Peyer's patch (tissue), 4 donors: Measurements from ENCODE around the gene LRRC28. TPM values are rescaled to one million over a fixed set of nuclear protein-coding genes. Genes with fewer than 3 reads are reported as not detected.

Experiments used
- DNase-seq, 3 donors: peaks; one replicate each; pipeline ENCODE4 v3.0.0-alpha.2; 2017 to 2019
- H3K27ac ChIP-seq, 4 donors: fragments of 200-600 bp; sonication (generic); one replicate each; pipeline ENCODE4 v1.5.1; 2016 to 2019
- H3K27me3 ChIP-seq, 2 donors: fragments of 200-600 bp; sonication (generic); one replicate each; pipeline ENCODE4 v1.5.1; 2019
- H3K36me3 ChIP-seq, 3 donors: fragments of 200-600 bp; sonication (generic); one replicate each; pipeline ENCODE4 v1.5.1; 2016 to 2019
- H3K4me1 ChIP-seq, 4 donors: fragments of 200-600 bp; sonication (generic); one replicate each; pipeline ENCODE4 v1.5.1; 2016 to 2019
- H3K4me3 ChIP-seq, 4 donors: fragments of 200-600 bp; sonication (generic); 1 replicate in 3 of 4; 2 replicates in 1 of 4; pipeline ENCODE4 v1.5.1; 2016 to 2019; ENCODE audit warnings: mild to moderate bottlenecking in 1 of 4
- H3K9me3 ChIP-seq, 4 donors: fragments of 200-600 bp; sonication (generic); one replicate each; pipeline ENCODE4 v1.5.1; 2016 to 2019; ENCODE audit warnings: mild to moderate bottlenecking in 1 of 4
- POLR2A ChIP-seq, 2 donors: fragments of 450-650 bp; IDR thresholded peaks; one replicate each; pipeline ENCODE4 v1.5.1; 2017; ENCODE audit warnings: antibody characterized with exemption in 2 of 2, mild to moderate bottlenecking in 2 of 2, moderate library complexity in 2 of 2
- total RNA-seq, 4 donors: library from RNA; depleted of rRNA; stranded (reverse); fragments of >200 nt; gene quantifications; one replicate each; pipeline ENCODE4 v1.1.0, GENCODE V29; 2016
- TF ChIP-seq, protein P1 (sequence below), 6 experiments: fragments of 450-650 bp in 4 of 6; fragments of 200-600 bp in 2 of 6; sonication (generic) in 1 of 6; IDR thresholded peaks; one replicate each; pipeline ENCODE4 v1.5.1; 2017 to 2019; ENCODE audit warnings: antibody characterized with exemption in 6 of 6, mild to moderate bottlenecking in 3 of 6, moderate library complexity in 1 of 6

LRRC28 gene
- total RNA-seq, 4 donors from 2014 or later: 62.7 to 197 (median 157) TPM

DNA sequence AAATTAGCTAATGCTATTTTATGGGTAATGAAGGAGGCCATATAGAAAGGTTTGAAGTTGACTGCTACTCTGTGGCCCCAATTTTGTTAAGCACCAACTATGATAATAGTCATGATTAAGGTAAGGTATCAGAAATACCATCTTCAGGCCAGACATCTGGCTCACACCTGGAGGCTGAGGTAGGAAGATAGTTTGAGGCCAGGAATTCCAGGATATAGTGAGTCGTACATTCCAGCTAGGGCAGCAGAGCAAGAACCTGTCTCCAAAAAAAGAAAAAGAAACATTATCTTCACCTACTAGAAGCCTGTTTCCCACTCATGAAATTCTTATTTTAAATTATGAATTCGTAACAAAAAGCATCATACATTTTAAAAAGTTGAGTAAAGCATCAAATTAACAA lies 64.4 kb downstream of the LRRC28 start:
- peaks cover 0 to 6% (median 0%) of the 10 kb centered on the region in 4 donors for H3K9me3 ChIP-seq
- TF ChIP-seq, protein P1, sequence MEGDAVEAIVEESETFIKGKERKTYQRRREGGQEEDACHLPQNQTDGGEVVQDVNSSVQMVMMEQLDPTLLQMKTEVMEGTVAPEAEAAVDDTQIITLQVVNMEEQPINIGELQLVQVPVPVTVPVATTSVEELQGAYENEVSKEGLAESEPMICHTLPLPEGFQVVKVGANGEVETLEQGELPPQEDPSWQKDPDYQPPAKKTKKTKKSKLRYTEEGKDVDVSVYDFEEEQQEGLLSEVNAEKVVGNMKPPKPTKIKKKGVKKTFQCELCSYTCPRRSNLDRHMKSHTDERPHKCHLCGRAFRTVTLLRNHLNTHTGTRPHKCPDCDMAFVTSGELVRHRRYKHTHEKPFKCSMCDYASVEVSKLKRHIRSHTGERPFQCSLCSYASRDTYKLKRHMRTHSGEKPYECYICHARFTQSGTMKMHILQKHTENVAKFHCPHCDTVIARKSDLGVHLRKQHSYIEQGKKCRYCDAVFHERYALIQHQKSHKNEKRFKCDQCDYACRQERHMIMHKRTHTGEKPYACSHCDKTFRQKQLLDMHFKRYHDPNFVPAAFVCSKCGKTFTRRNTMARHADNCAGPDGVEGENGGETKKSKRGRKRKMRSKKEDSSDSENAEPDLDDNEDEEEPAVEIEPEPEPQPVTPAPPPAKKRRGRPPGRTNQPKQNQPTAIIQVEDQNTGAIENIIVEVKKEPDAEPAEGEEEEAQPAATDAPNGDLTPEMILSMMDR (IDR thresholded peaks at IDR 0.05): no peak
- no peak for TF ChIP-seq POLR2A (IDR thresholded peaks at IDR 0.05)
- no peak overlapping the region for H3K27ac ChIP-seq

DNA sequence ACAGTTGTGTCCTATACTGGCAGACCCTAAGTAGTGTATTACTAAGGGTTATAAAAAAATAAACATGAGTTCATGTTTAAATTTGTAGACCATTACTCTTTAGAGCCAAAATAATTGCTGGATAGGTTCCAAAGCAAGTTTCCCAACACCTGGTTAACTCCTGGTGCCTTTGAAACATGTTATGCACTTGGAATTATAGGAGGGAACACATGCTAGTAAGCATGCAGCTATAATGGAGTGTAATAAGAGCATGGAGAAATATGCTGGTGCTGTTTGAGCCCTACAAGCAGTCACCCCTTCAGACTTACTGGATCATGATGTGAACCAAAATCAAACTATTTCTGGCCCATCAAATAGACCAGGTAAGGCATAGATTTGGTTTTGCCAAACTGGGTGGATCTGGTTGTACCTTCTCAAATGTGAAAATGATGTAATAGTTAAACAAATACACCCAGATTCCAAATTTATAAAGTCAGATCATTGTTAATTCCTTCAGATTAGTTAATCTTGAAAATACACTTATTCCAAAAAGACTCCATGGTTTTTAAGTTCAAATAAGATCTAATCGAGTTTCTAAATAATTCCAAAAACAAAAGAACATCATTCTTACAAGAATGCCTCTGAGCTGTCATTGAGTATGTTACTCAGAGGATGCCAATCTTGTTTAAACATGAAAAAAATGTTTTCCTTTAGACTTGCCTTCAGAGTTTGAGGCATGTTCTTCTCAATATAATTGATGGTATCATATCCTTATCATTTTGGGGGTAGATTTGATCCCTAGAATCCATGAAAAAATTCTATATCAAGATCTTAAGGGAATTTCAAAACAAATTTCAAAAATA lies 69.3 kb downstream of the LRRC28 start:
- Histone ChIP-seq H3K27ac (no peak overlapping the region), H3K9me3 (no peaks in the 10 kb centered on the region), H3K4me1 (no peaks in the 10 kb centered on the region), H3K4me3 (no peak overlapping the region), H3K36me3 (no peaks in the 10 kb centered on the region), H3K27me3 (no peaks in the 10 kb centered on the region)
- TF ChIP-seq POLR2A (IDR thresholded peaks at IDR 0.05): no peak
- TF ChIP-seq, protein P1 (IDR thresholded peaks at IDR 0.05): no peak
- DNase-seq: no peak

More for the DNA sequence above, 64.4 kb downstream of the LRRC28 start:
- Histone ChIP-seq H3K4me1 (no peaks in the 10 kb centered on the region), H3K4me3 (no peak overlapping the region), H3K27me3 (no peaks in the 10 kb centered on the region), H3K36me3 (no peaks in the 10 kb centered on the region)
- no peak for DNase-seq

DNA sequence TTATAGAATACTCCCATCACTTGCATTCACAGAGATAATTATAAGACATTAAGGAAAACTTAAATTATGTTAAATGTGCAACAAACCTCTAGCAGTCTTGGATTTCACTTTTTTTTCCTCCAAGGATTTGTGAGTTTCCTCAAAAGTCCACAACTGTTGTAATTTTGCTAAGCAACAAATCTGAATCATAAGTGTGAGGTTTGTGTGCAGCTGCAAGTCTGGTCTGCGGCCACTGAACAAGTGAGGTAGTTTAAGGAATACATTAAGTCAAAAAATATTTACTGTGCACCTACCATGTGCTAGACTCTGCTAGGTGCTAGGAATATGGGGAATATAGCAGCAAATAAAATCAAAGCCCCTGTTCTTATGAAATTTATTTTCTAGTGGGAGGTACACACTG lies 70.2 kb downstream of the LRRC28 start:
- H3K4me3 ChIP-seq: no peak overlapping the region
- TF ChIP-seq, protein P1 (IDR thresholded peaks at IDR 0.05): no peak
- TF ChIP-seq POLR2A (IDR thresholded peaks at IDR 0.05): no peak

DNA sequence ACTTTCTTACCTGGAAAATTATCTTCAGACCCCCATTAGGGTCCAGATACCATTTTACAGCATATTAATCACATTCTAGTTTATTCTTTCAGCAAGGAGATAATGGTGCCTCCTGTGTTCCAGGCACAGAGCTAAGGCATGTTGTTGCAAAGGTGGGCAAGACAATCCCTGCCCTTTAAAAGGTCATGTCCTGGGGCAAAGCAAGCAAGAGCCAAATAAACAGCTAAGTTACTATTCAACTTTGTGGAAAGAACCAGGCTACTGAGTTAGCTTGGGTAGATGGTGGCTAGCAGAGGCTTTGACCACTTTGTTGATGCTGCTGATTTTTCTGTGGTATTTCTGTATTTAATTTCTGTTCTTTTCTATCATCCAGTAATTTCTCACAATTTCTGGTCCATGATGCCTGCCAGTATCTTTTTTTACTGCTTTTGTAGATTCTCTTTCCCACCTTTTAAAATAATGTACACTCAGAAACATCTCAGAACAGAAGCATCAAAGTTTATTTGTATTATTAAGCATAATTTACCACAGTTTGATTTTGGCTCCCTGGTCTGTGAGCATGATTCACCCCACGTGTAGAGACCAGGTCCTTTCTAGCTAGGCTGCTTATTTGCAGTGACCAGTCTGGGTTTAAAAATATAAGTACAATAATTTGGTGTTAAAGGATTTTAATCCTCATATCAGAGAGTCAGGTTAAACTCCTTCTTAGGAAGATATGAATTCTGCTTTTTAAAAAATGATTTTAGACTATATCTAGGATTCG lies 71.5 kb downstream of the LRRC28 start:
- H3K4me3 ChIP-seq: no peak overlapping the region
- no peak for DNase-seq
- no peaks in the 10 kb centered on the region for H3K27me3 ChIP-seq
- H3K9me3 ChIP-seq: no peaks in the 10 kb centered on the region
- H3K27ac ChIP-seq: no peak overlapping the region
- no peaks in the 10 kb centered on the region for H3K4me1 ChIP-seq
- TF ChIP-seq, protein P1 (IDR thresholded peaks at IDR 0.05): no peak
- no peak for TF ChIP-seq POLR2A (IDR thresholded peaks at IDR 0.05)
- no peaks in the 10 kb centered on the region for H3K36me3 ChIP-seq

More for the DNA sequence above, 70.2 kb downstream of the LRRC28 start:
- Histone ChIP-seq H3K9me3 (no peaks in the 10 kb centered on the region), H3K27ac (no peak overlapping the region), H3K36me3 (no peaks in the 10 kb centered on the region), H3K27me3 (no peaks in the 10 kb centered on the region), H3K4me1 (no peaks in the 10 kb centered on the region)
- DNase-seq: no peak

DNA sequence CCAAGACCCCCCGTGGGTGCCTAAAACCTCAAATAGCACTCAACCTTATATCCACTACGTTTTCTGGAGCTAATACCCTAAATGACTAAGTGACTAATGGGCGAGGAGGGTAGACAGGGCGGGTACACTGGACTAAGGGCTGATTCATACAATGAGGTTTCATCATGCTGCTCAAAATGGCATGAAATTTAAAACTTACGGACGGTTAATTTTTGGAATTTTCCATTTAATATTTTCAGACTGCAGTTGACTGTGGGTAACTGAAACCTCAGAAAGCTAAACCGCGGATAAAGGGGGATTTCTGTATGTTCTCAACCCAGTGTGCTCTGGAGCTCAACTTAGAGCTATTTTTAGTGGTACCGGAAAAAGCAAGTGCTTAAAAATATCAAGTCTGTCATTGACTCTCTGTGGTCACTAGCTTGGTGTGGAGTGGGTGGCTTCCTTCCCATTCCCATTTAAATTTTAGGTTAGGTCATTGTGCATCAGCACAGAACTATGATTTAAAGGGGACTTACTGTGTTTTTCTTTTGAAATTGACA lies 72.9 kb downstream of the LRRC28 start:
- TF ChIP-seq, protein P1 (IDR thresholded peaks at IDR 0.05): no peak
- TF ChIP-seq POLR2A (IDR thresholded peaks at IDR 0.05): no peak
- Histone ChIP-seq H3K4me3 (no peak overlapping the region), H3K4me1 (no peaks in the 10 kb centered on the region), H3K27ac (no peak overlapping the region), H3K9me3 (no peaks in the 10 kb centered on the region), H3K36me3 (no peaks in the 10 kb centered on the region), H3K27me3 (no peaks in the 10 kb centered on the region)
- DNase-seq: no peak
